GM04503 (cell line): ENCODE data around the gene HERPUD2.

Experiments
- DNase-seq: peaks from one replicate; pipeline ENCODE4 v3.0.0-alpha.2; 2012; ENCODE audit warnings: low read depth

Gene HERPUD2, protein sequence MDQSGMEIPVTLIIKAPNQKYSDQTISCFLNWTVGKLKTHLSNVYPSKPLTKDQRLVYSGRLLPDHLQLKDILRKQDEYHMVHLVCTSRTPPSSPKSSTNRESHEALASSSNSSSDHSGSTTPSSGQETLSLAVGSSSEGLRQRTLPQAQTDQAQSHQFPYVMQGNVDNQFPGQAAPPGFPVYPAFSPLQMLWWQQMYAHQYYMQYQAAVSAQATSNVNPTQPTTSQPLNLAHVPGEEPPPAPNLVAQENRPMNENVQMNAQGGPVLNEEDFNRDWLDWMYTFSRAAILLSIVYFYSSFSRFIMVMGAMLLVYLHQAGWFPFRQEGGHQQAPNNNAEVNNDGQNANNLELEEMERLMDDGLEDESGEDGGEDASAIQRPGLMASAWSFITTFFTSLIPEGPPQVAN

GRCh38 chr7:35694784-35695472 lies at the start of gene HERPUD2:
Gene HERPUD2 (minus strand): TSS chr7:35695135. CDS start chr7:35694330, 805 bp downstream.
- peak; percentile 54 for DNase-seq

- no peak for DNase-seq
These were observed 44.0 kb upstream of the HERPUD2 start for GRCh38 chr7:35738889-35739288.

DNA sequence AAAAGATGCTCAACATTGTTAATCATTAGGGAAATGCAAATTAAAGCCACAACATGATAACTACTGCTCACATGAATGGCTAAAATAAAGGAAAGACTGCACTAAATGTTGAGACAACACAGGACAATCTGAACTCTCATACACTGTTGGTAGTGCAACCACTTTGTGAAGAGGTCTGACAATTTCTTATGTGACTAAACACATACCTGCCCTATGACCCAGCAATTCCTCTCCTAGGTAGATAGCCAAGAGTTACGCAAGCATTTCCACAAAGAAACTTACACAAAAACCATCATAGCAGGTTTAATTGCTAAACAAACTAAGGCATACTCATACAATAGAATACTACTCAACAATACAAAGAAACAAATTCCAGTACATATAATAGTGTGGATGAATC lies 41.8 kb upstream of the HERPUD2 start:
- no peak for DNase-seq

DNA sequence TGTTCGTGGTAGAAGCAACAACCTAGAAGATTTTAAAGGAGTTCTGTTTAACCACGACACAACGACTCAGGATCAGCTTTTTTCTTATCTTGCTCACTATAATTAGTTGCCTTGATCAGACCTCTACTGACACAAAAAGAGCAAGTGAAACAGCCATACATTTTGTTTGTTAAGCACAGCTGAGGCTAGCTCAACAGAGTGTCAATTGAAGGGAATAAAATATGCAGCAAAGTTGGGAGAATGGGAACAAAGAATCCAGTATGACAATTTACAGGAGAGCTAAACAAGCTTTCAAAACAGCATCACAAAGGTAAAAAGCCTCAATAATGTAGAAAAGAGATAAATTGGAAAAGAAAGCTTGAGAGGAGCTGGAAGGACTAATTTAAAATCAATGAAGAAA lies 40.5 kb upstream of the HERPUD2 start:
- no peak for DNase-seq

GRCh38 chr7:35734001-35734483 lies 39.1 kb upstream of the HERPUD2 start:
- DNase-seq = no peak

DNA sequence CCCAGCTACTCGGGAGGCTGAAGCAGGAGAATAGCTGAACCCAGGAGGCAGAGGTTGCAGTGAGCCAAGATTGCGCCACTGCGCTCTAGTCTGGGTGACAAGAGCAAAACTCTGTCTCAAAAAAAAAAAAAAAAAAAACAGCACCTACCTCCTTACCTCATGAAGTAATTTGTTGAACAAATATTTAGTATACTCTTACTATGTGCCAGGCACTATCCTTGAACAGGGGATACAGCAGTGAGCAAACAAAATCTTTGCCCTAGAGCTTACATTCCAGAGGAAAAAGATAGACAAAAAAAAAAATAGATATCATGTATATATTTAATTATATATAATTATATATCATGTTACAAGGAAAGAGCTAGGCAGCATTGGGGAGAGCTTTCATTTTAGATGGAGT lies 36.4 kb upstream of the HERPUD2 start:
- no peak for DNase-seq

DNA sequence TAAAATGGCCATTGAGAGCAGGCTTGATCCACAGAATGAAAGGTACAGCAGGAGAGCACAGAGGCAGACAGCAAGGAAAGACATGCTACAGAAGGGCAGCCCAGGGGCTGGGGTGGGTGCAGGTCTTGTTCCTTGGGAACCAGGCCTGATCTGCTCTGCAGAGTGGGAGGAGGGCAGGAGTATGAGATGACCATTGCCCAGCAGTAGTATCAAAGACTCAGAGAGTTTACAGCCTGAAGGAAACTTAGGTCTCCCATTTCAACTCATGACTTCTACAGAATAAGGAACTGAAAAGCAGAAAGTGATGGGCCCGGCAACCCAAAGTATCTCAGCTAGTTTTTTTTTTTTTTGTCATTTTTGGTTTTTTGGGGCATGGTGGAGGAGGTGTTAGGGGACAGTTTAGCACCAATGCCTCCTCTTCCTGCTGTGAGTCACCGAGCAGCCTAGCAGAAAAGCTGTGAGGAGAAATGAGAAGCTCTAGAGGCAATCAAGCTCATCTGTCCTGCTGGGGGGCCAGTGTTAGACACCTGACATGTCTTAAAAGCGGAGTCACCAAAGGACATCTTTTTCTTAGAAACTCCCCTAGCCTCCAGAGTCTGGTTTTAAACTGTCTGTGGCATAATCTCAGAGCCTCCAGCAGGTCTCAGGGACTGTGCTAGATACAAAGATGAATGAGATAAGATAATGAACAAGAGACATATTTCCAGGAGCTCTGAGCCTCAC lies 34.3 kb upstream of the HERPUD2 start:
- no peak for DNase-seq

DNA sequence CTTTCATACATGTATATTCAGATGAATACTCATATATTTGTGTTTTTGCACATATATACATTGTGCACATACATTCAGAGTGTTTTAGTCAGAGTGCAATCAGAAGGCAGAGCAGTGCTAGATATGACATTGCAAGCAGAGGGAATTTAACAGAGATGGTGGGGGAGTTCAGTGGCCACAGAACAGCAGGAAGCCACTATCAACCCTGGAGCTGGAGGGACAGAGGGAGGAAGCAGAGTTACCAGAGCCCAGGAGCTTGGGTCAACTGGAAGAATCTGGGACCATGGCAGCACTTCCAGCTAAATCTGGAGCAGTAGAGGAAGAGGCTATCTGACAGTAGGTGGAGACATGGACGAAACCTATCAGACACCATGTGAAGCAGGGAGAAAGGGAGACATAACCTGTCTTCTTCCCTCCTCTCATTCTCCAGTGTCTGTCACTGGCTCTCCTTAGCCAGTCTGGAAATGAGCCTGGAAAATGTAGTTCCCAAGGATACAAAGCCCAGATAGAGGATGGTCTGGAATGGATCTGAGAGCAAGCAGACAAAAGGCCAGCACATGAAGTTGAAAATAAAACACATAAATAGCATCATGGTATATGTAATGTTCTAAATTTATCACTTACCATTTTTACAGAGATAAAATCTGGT lies 33.6 kb upstream of the HERPUD2 start:
- DNase-seq = no peak

- DNase-seq = no peak
These were observed 32.6 kb upstream of the HERPUD2 start for GRCh38 chr7:35727571-35727970.

DNA sequence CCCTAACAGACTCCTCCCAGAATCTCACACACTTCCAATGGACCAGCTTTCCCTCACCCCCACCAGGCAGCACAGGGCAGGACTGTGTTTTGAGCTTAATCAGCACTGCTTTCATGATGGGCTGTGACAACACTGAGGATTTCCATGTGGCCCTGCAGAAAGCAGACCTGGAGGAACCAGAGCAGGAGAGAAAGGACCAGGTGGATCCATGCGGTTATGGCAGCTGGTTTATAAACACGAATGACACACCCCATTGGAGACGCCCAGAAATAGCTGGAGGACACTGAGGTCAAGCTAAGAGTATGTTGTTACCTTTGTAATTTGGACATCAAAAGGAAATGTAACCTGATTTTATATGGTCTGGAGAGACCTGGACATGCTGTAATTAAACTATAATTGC lies 31.7 kb upstream of the HERPUD2 start:
- no peak for DNase-seq

DNA sequence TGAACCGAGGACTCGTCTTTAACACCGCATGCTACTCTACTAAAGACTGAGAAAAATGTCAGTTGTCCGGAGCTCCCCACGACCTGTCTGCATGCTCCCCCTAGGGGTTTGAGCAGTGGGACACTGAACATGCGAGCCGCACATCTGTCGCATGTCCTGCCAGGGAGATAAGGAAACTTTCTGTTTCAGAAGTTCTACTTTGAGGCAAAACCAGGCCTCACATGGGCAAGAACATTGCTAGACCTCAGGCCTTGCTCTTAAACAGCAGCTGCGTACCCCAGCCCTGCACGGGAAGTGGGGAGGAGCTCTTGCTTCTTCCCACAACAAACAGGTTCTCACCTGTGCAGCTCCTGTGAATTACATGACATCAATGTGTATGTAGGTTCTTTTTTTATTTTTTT lies 30.3 kb upstream of the HERPUD2 start:
- DNase-seq = no peak

DNA sequence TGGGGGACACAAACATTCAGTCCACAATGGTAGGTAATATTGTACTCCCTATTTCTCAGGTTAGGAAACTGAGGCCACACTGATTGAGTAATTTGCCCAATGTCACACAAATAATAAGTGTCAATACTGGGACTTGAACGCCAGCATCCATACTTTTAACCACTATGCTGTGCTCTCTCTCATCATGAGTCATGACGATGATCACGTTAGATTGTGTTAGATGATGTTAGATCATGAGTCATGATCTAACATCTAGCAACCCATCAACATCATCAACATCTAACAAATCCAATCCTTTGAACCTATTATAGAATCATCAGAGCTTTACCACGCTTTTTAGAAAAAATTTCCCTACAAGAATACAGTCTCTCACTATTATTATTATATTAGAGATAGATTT lies 28.1 kb upstream of the HERPUD2 start:
- no peak for DNase-seq

GRCh38 chr7:35722054-35722849 lies 27.3 kb upstream of the HERPUD2 start:
- DNase-seq = no peak

DNA sequence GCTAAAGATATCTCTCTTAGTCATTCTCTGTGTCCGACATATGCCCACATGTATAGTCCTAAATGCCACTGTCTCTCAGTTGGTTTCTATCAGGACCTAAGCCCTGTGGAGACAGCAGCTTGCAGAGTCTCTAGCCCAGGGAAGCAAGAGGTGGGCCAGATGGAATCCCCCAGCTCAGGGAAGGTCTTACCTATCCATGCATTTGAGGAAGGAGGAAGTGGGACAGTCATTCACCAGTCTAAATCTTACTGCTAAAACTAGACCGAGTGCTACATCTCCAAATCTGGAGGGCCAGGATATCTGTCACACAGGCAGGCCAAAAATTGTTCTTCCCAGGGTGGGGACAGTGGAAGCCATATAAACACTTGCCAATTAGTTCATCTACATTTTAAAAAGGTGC lies 26.4 kb upstream of the HERPUD2 start:
- DNase-seq = no peak

GRCh38 chr7:35720849-35721248 lies 25.9 kb upstream of the HERPUD2 start:
- DNase-seq = no peak

GRCh38 chr7:35720032-35720431 lies 25.1 kb upstream of the HERPUD2 start:
- no peak for DNase-seq

GRCh38 chr7:35718047-35718446 lies 23.1 kb upstream of the HERPUD2 start:
- no peak for DNase-seq

DNA sequence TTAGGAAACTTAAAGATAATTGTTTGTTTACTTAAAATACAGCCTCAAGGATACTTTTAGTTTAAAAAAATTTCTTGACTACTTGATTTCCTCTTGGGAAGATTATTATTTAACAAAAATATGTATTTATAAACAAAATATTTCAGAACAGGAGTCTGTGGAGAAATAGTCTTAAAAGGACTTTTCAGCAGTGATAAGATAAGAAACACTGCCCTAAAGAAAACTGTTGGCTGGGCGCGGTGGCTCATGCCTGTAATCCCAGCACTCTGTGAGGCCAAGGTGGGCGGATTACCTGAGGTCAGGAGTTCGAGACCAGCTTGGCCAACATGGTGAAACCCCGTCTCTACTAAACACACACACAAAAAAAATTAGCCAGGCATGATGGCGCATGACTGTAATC lies 22.6 kb upstream of the HERPUD2 start:
- DNase-seq = no peak

DNA sequence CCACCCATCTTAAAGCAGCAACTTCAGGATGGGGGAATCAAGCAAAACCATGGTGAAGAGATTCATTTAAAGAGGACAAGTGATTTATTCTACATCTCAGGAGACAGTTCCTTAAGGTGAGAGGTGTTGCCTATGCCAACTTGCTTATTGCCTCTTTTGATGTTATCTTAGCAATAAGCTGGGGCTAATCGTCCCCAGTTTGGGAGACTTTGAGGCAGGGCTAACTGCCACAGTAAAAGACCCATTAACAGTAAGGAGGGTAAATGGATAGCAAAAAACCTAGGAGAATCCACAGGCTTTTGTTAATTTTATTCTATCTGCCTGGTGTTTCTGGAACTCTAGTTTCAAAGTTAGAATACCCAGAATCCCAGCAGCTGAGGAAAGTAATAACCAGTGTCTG lies 22.1 kb upstream of the HERPUD2 start:
- DNase-seq = no peak

DNA sequence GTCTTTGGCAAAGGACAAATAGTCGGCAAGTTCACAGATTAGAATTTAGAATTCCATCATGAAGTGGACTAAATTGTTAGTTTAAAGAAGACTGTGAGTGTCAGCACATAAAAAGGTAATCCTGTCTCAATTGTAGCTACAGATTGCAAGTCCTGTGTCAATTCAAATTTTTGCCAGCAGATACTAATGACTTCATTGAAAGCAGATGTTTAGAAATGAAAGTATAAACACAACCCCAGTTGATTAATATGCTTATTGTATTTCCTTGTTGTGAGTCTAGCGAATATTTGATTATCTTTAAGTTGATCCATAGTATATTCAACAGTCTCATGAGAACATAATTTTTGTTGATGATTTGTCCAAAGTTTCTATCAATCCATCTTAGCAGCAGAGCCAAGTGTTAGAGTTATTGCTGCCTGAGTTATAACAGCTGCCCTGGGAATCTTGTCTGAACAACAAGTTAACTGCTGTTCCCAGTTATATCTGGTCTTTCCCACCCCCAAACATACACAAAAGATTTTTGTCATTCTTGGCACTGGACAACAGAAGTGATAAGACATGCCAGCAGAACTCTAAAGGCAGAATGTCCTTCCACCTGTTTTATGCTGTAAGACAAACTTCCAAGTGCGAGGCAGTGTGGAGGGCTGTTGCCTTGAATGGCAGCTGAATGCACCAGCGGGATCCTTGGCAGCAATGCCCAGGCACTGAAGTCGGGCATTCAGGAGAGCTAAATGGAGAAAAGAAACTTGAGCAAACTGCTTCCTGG lies 21.3 kb upstream of the HERPUD2 start:
- no peak for DNase-seq

DNA sequence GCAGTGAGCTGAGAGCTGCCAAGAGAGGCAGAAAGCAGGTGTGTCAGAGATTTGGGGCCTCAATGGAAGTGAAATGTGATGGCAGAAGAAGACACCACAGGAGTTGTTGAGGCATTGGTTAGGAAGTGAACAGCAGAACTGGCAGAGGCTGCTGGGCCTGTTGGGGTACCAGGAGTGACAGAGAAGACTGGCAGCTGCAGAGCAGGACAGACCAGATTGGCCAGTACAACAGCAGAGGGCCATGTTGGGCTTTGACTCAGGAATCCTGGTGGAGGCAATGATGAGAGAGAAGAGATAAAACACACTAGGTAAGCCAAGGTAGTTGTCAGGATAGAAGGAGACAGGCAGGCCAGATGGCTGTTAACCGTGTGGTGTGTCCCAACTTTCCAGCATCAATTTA lies 19.9 kb upstream of the HERPUD2 start:
- DNase-seq = no peak
